ENCODE measurements around the gene CCDC38. TPM values are rescaled to one million over a fixed set of nuclear protein-coding genes. Genes with fewer than 3 reads are reported as not detected.
"Not testable (repeated sequence)": the region's sequence is repeated elsewhere in the genome, so short reads cannot be mapped to it uniquely, and the experiment has no call there.

CCDC38 gene
- total and polyA plus RNA-seq, 10 of the 15 experiments (the other 5 are each of a cell fraction or from before 2014, with no cell fraction given): 0.04 to 0.05 TPM; not detected in 8

DNA sequence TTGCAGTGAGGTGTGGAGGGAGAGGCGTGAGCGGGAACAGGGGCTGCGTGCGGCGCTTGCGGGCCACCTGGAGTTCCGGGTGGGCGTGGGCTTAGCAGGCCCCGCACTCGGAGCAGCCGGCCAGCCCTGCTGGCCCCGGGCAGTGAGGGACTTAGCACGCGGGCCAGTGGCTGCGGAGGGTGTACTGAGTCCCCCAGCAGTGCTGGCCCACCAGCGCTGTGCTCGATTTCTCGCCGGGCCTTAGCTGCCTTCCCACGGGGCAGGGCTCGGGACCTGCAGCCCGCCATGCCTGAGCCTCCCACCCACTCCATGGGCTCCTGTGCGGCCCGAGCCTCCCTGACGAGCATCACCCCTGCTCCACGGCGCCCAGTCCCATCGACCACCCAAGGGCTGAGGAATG is 26.7 kb upstream of the CCDC38 start:
- intact Hi-C loops (cut with micrococcal nuclease; ENCODE audit: unreplicated experiment); FAIRE-seq; ATAC-seq; H3K4me2 ChIP-seq (ENCODE audit: control insufficient read depth, insufficient read depth); H3K27ac ChIP-seq (ENCODE audit: control insufficient read depth, insufficient read depth); H3K27me3 ChIP-seq (replicated peaks in 1 of 2; ENCODE audit: control insufficient read depth in 2 of 2, insufficient read depth in 2 of 2, low read length in 1 of 2); H3K36me3 ChIP-seq (ENCODE audit: control insufficient read depth in 2 of 2, insufficient read depth in 2 of 2, low read length in 1 of 2); H3K79me2 ChIP-seq (ENCODE audit: control insufficient read depth, insufficient read depth, low read length); DNase-seq (ENCODE audit: low read depth, low spot score); in situ Hi-C loops (cut with MboI); POLR2A ChIA-PET; H2AFZ ChIP-seq (ENCODE audit: control insufficient read depth, low read depth, low read length); BruUV-seq (replicated peaks); H3K9me3 ChIP-seq (replicated peaks; ENCODE audit: control insufficient read depth, insufficient read depth, low read length); CTCF ChIA-PET; H4K20me1 ChIP-seq (ENCODE audit: control insufficient read depth, insufficient read depth); H3K9ac ChIP-seq (ENCODE audit: control insufficient read depth, insufficient read depth, low read length); RAD21 ChIA-PET (ENCODE audit: unreplicated experiment); H3K4me1 ChIP-seq (ENCODE audit: control insufficient read depth, insufficient read depth, low read length); H3K4me3 ChIP-seq: not testable (repeated sequence)
- WGBS (ENCODE audit: insufficient coverage, insufficient replicate concordance, low lambda C conversion rate, missing lambda C conversion rate): 73% methylated on average over 23 of the region's 28 CpGs
- SMC1A ChIA-PET (ENCODE audit: uncharacterized antibody, unreplicated experiment): interaction anchor here (1.2 kb wide), 1 partner anchor 30 kb away, joined by 3 read pairs; no protein-coding TSS in a partner anchor

DNA sequence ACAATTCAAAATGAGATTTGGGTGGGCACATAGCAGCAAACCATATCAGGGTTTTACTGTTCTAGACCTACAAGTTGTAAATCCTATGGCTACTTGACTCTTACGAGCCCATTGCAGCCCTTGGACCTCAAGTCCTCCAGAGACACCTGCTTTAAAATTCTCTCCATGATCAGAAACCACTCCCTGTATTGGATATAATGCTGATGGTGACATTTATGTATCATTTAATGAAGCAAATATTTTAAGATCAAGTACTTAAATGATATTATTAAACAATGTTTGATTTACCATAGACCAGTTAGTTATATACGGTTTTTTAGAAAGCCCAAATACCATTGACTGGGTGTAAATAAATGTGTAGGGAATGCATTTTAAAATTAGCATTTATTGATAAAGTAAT is 24.9 kb upstream of the CCDC38 start:
- POLR2A ChIA-PET: no interaction called here
- no peak for DNase-seq (ENCODE audit: low read depth, low spot score)
- SMC1A ChIA-PET (ENCODE audit: uncharacterized antibody, unreplicated experiment): interaction anchor here (1.0 kb wide), 1 partner anchor 14 kb away, joined by 3 read pairs; no protein-coding TSS in a partner anchor
- Histone ChIP-seq H3K79me2 (ENCODE audit: control insufficient read depth, insufficient read depth, low read length) (no peaks in the 10 kb centered on the region), H3K4me2 (ENCODE audit: control insufficient read depth, insufficient read depth) (no peak overlapping the region), H4K20me1 (ENCODE audit: control insufficient read depth, insufficient read depth) (no peaks in the 10 kb centered on the region), H3K4me1 (ENCODE audit: control insufficient read depth, insufficient read depth, low read length) (no peaks in the 10 kb centered on the region), H3K9ac (ENCODE audit: control insufficient read depth, insufficient read depth, low read length) (no peak overlapping the region), H2AFZ (ENCODE audit: control insufficient read depth, low read depth, low read length) (no peak overlapping the region), H3K4me3 (no peak overlapping the region), H3K27me3 (replicated peaks in 1 of 2; ENCODE audit: control insufficient read depth in 2 of 2, insufficient read depth in 2 of 2, low read length in 1 of 2) (no peaks in the 10 kb centered on the region), H3K9me3 (replicated peaks; ENCODE audit: control insufficient read depth, insufficient read depth, low read length) (no peaks in the 10 kb centered on the region), H3K27ac (ENCODE audit: control insufficient read depth, insufficient read depth) (no peak overlapping the region), H3K36me3 (ENCODE audit: control insufficient read depth in 2 of 2, insufficient read depth in 2 of 2, low read length in 1 of 2) (no peaks in the 10 kb centered on the region)
- no peak for FAIRE-seq
- CTCF ChIA-PET: interaction anchor here (3.1 kb wide), 1 partner anchor 49 kb away, joined by 15 read pairs; no protein-coding TSS in a partner anchor
- BruUV-seq (replicated peaks): no TSS peak
- in situ Hi-C loops (cut with MboI) (no loop called here), intact Hi-C loops (cut with micrococcal nuclease; ENCODE audit: unreplicated experiment) (no loop called here)
- ATAC-seq: no peak
- RAD21 ChIA-PET (ENCODE audit: unreplicated experiment): no interaction called here
- 59% methylated on average over 2 of the region's 2 CpGs for WGBS (ENCODE audit: insufficient coverage, insufficient replicate concordance, low lambda C conversion rate, missing lambda C conversion rate)
- no peak for TF ChIP-seq BRCA1 (IDR thresholded peaks at IDR 0.05; ENCODE audit: low read depth, low read length)
- TF ChIP-seq, protein P1, sequence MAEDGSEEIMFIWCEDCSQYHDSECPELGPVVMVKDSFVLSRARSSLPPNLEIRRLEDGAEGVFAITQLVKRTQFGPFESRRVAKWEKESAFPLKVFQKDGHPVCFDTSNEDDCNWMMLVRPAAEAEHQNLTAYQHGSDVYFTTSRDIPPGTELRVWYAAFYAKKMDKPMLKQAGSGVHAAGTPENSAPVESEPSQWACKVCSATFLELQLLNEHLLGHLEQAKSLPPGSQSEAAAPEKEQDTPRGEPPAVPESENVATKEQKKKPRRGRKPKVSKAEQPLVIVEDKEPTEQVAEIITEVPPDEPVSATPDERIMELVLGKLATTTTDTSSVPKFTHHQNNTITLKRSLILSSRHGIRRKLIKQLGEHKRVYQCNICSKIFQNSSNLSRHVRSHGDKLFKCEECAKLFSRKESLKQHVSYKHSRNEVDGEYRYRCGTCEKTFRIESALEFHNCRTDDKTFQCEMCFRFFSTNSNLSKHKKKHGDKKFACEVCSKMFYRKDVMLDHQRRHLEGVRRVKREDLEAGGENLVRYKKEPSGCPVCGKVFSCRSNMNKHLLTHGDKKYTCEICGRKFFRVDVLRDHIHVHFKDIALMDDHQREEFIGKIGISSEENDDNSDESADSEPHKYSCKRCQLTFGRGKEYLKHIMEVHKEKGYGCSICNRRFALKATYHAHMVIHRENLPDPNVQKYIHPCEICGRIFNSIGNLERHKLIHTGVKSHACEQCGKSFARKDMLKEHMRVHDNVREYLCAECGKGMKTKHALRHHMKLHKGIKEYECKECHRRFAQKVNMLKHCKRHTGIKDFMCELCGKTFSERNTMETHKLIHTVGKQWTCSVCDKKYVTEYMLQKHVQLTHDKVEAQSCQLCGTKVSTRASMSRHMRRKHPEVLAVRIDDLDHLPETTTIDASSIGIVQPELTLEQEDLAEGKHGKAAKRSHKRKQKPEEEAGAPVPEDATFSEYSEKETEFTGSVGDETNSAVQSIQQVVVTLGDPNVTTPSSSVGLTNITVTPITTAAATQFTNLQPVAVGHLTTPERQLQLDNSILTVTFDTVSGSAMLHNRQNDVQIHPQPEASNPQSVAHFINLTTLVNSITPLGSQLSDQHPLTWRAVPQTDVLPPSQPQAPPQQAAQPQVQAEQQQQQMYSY (CRISPR knock-in tag; IDR thresholded peaks at IDR 0.05): no peak
- TF ChIP-seq, protein P2, sequence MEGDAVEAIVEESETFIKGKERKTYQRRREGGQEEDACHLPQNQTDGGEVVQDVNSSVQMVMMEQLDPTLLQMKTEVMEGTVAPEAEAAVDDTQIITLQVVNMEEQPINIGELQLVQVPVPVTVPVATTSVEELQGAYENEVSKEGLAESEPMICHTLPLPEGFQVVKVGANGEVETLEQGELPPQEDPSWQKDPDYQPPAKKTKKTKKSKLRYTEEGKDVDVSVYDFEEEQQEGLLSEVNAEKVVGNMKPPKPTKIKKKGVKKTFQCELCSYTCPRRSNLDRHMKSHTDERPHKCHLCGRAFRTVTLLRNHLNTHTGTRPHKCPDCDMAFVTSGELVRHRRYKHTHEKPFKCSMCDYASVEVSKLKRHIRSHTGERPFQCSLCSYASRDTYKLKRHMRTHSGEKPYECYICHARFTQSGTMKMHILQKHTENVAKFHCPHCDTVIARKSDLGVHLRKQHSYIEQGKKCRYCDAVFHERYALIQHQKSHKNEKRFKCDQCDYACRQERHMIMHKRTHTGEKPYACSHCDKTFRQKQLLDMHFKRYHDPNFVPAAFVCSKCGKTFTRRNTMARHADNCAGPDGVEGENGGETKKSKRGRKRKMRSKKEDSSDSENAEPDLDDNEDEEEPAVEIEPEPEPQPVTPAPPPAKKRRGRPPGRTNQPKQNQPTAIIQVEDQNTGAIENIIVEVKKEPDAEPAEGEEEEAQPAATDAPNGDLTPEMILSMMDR (IDR thresholded peaks at IDR 0.05 in 2 of 3, conservative IDR thresholded peaks at IDR 0.05 in 1 of 3; ENCODE audit: control insufficient read depth in 2 of 3, extremely low read depth in 1 of 3, insufficient read depth in 1 of 3, low read depth in 3 of 3, low read length in 3 of 3): no peak
- no peak for TF ChIP-seq ZNF24 (IDR thresholded peaks at IDR 0.05)
- TF ChIP-seq ASH2L (IDR thresholded peaks at IDR 0.05; ENCODE audit: borderline replicate concordance, low read depth): no peak
- TF ChIP-seq, protein P3, sequence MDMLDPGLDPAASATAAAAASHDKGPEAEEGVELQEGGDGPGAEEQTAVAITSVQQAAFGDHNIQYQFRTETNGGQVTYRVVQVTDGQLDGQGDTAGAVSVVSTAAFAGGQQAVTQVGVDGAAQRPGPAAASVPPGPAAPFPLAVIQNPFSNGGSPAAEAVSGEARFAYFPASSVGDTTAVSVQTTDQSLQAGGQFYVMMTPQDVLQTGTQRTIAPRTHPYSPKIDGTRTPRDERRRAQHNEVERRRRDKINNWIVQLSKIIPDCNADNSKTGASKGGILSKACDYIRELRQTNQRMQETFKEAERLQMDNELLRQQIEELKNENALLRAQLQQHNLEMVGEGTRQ (IDR thresholded peaks at IDR 0.05; ENCODE audit: borderline replicate concordance, low read depth, low read length): no peak
- TF ChIP-seq, protein P4, sequence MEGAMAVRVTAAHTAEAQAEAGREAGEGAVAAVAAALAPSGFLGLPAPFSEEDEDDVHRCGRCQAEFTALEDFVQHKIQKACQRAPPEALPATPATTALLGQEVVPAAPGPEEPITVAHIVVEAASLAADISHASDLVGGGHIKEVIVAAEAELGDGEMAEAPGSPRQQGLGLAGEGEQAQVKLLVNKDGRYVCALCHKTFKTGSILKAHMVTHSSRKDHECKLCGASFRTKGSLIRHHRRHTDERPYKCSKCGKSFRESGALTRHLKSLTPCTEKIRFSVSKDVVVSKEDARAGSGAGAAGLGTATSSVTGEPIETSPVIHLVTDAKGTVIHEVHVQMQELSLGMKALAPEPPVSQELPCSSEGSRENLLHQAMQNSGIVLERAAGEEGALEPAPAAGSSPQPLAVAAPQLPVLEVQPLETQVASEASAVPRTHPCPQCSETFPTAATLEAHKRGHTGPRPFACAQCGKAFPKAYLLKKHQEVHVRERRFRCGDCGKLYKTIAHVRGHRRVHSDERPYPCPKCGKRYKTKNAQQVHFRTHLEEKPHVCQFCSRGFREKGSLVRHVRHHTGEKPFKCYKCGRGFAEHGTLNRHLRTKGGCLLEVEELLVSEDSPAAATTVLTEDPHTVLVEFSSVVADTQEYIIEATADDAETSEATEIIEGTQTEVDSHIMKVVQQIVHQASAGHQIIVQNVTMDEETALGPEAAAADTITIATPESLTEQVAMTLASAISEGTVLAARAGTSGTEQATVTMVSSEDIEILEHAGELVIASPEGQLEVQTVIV (IDR thresholded peaks at IDR 0.05; ENCODE audit: borderline replicate concordance, partially characterized antibody): no peak

All from GM12878 (cell line).